ENCODE measurements around the gene TRIM2. TPM values are rescaled to one million over a fixed set of nuclear protein-coding genes. Genes with fewer than 3 reads are reported as not detected.

Gene TRIM2
- total RNA-seq, 1 experiment from 2014 or later = 41.4 TPM

DNA sequence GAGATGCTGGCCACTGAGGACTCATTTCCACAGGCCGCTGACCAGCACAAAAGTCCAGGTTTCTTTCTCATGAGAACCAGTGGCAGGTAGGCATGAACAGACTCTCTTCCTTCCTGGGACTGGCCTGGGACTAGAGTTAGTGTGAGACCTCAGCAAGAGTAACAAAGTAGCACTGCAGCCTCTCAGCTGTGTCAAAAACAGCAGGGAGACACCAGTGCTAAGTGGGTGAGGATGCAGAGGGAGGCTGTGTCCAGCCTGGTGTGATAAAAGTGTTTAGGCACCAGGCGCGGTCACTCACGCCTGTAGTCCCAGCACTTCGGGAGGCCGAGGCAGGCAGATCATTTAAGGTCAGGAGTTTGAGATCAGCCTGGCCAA, 42.9 kb downstream of the TRIM2 start:
- DNase-seq (ENCODE audit: low read depth, low spot score) (no peak), ATAC-seq (no peak)
- H4K20me1 ChIP-seq (ENCODE audit: insufficient read depth) = no peaks in the 10 kb centered on the region
- H3K27ac ChIP-seq (ENCODE audit: low read depth, low read length) = no peak overlapping the region
- H3K4me2 ChIP-seq (ENCODE audit: low read length) = no peak overlapping the region
- H3K9me3 ChIP-seq (ENCODE audit: control insufficient read depth in 1 of 2, insufficient read depth in 1 of 2, low read depth in 1 of 2, low read length in 2 of 2) = no peaks in the 10 kb centered on the region
- TF ChIP-seq CBX3 (IDR thresholded peaks at IDR 0.05; ENCODE audit: low read depth) (no peak), POLR2AphosphoS5 (IDR thresholded peaks at IDR 0.05; ENCODE audit: low read depth, low read length) (no peak), CTCF (IDR thresholded peaks at IDR 0.05 in 2 of 3, conservative IDR thresholded peaks at IDR 0.05 in 1 of 3; ENCODE audit: borderline replicate concordance in 1 of 3, insufficient read depth in 1 of 3, low read depth in 2 of 3, low read length in 2 of 3) (no peak), EZH2 (IDR thresholded peaks at IDR 0.05) (no peak), RAD21 (IDR thresholded peaks at IDR 0.05; ENCODE audit: low read depth) (no peak), YY1 (IDR thresholded peaks at IDR 0.05; ENCODE audit: extremely low read depth, insufficient replicate concordance, low read depth, low read length) (no peak), CEBPB (IDR thresholded peaks at IDR 0.05; ENCODE audit: low read depth) (no peak), ZFX (IDR thresholded peaks at IDR 0.05) (no peak), POLR2A (IDR thresholded peaks at IDR 0.05; ENCODE audit: borderline replicate concordance, extremely low read depth, insufficient read depth, insufficient read length) (no peak), SIN3A (IDR thresholded peaks at IDR 0.05; ENCODE audit: low read depth) (no peak), ZBTB33 (IDR thresholded peaks at IDR 0.05; ENCODE audit: extremely low read depth, insufficient replicate concordance, low read length) (no peak), FOSL1 (IDR thresholded peaks at IDR 0.05; ENCODE audit: low read depth) (no peak), ZNF274 (IDR thresholded peaks at IDR 0.05; ENCODE audit: low read depth, low read length) (no peak), SRF (IDR thresholded peaks at IDR 0.05; ENCODE audit: low read depth) (no peak), SP1 (IDR thresholded peaks at IDR 0.05; ENCODE audit: low read depth) (no peak), EZH2phosphoT487 (IDR thresholded peaks at IDR 0.05; ENCODE audit: borderline replicate concordance) (no peak)
- TF ChIP-seq, protein P1, sequence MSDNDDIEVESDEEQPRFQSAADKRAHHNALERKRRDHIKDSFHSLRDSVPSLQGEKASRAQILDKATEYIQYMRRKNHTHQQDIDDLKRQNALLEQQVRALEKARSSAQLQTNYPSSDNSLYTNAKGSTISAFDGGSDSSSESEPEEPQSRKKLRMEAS (IDR thresholded peaks at IDR 0.05) = no peak
- H2AFZ ChIP-seq (ENCODE audit: low read depth, low read length, poor library complexity, severe bottlenecking) = no peak overlapping the region
- H3K36me3 ChIP-seq (ENCODE audit: control insufficient read depth in 1 of 2, insufficient read depth in 2 of 2, low read length in 2 of 2) = no peaks in the 10 kb centered on the region
- intact Hi-C loops (cut with micrococcal nuclease) = no loop called here
- no TSS peak for BruUV-seq (replicated peaks)
- H3K4me1 ChIP-seq (ENCODE audit: control insufficient read depth in 1 of 2, insufficient read depth in 2 of 2, low read length in 2 of 2) = peaks cover 28 to 34% of the 10 kb centered on the region in 2 experiments
- ChIA-PET CTCF (no interaction called here), POLR2A (no interaction called here), RAD21 (ENCODE audit: low non-redundant PET in 1 of 2, low total read pairs in 2 of 2, uncharacterized antibody in 2 of 2, unreplicated experiment in 2 of 2) (no interaction called here)
- H3K9me2 ChIP-seq (ENCODE audit: insufficient read depth) = no peaks in the 10 kb centered on the region
- H3K4me3 ChIP-seq (replicated peaks in 1 of 2; ENCODE audit: low read depth in 1 of 2, low read length in 2 of 2) = no peak overlapping the region
- H3K27me3 ChIP-seq (ENCODE audit: insufficient read depth, low read length) = no peaks in the 10 kb centered on the region
- no peaks in the 10 kb centered on the region for H3K79me2 ChIP-seq (ENCODE audit: insufficient read depth, low read length)
- H3K9ac ChIP-seq (ENCODE audit: low read length) = no peak overlapping the region

All from HCT116 (cell line).